ENCODE results near the gene NLE1.
"Not testable (repeated sequence)": the region's sequence is repeated elsewhere in the genome, so short reads cannot be mapped to it uniquely, and the experiment has no call there.

The NLE1 gene

DNA sequence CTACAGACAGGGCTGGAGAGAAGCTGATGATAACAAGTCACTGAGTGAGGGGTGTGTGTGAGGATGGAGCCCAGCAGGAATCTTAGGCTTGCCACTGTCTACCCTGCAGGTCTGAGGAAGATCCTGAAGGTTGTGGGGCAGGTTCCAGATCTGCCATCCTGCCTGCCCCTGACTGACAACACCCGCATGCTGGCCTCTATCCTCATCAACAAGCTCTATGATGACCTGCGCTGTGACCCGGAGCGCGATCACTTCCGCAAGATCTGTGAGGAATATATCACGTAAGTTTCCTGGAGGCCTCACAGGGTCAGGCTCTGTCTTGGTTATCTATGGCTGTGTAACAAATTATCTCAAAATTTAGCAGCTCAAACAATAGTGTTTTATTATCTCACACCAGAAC, 21.8 kb upstream of the NLE1 start:
- in situ Hi-C loops (cut with MboI; ENCODE audit: low sequenced_read_pairs) = no loop called here

DNA sequence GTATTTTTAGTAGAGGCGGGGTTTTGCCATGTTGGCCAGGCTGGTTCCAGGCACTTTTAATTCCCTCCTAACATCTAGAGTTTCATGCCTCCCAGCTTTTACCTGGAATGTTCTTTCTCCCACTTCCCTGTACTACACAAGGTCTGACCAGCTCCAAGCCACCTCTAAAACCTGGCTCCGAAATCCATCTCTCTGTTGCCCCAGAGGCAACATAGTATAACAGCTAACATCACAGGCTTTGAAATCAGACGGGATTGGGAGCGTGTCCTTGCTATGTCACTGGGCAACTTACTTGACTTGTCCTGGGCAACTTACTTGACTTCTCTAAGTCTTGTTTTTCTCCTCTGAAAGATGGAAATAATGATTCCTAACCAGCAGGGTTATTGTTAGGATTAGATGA, 20.7 kb upstream of the NLE1 start:
- in situ Hi-C loops (cut with MboI; ENCODE audit: low sequenced_read_pairs) = no loop called here

DNA sequence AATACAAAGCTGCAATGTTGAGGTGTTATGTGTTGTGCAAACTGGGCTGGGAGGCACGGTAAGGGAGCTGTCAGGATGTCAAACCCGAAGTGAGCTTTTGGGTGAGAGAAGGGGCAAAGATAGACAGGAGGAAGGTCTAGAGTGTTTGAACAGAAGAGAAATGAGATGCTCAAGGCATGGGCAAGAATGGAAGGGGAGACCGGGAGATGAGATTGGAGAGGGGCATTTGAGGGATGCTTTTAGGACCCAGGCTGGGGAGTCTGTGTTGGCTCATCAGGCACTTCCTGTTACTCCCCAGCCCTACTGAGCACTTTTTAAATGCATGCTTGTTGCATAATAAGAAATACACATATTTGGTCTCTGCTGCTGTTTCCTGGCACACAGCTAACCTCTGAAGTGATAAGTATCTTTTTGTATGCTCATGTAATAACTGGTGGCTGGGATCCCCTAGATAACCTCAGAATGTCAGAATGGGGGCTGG, 19.2 kb upstream of the NLE1 start:
- in situ Hi-C loops (cut with MboI; ENCODE audit: low sequenced_read_pairs) = no loop called here

DNA sequence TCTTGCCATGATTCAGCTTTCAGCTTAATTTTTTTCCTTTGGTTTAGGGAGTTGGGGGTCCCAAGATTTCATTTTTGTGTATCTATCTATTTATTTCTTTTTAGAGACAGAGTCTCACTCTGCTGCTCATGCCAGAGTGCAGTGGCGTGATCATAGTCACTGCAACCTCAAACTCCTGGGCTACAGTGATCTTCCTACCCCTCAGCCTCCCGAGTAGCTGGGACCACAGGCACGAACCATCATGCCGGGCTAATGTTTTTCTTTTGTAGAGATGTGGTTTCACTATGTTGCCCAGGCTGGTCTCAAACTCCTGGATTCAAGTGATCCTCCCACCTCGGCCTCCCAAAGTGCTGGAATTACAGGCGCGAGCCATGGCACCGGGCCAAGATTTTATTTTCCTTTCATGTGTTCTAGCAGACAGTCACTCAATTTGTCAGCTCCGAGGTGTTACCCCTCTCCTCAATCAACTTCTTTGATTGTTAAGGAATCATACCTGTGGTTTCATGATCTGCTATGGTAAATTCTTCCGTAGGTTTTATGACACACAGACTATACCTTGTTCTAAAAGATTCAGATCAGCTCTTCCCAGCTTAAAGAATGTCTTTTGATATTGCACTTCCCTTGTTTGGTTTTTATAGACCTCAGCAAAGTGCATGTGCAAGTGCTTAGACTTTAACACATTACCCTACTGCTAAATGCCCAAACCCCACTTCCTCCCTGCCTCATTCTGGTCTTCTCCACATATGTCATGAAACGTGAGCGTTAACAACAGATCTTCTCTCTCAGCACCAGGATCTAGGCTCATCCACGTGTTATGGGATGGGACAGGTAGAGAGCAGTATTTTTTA, 18.5 kb upstream of the NLE1 start:
- in situ Hi-C loops (cut with MboI; ENCODE audit: low sequenced_read_pairs) = no loop called here

DNA sequence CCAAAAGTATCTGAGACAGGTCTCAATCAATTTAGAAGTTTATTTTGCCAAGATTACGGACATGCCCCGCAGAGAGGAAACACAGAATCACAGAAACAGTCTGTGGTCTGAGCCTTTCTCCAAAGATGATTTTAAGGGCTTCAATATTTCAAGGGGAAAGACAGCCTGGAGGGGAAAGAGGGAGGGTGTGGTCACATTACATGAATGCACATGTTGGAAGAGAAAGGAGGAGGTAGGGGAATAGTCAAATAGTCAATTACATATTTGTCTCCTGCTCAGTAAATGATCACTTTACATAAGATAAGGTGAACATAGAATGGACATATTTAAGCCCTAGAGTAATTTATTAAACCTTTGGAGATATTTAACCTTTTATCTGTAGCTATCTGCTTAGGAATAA, 17.8 kb upstream of the NLE1 start:
- in situ Hi-C loops (cut with MboI; ENCODE audit: low sequenced_read_pairs) = no loop called here

DNA sequence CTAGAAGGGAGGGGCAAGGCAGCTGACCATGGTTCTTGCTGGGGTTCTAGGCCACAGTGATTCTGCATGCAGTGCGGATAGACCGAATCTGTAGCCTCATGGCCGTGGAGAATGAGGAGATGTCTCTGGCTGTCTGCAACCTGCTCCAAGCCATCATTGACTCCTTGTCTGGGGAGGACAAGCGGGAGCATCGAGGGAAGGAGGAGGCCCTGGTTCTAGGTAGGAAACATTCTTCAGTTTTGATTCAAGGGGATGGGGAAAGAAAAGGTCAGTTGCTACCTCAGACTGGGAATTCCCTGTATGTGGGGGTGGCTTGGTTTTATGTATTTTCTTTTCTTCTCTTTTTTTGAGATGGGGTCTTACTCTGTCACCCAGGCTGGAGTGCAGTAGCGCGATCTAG, 13.1 kb upstream of the NLE1 start:
- in situ Hi-C loops (cut with MboI; ENCODE audit: low sequenced_read_pairs) = no loop called here

DNA sequence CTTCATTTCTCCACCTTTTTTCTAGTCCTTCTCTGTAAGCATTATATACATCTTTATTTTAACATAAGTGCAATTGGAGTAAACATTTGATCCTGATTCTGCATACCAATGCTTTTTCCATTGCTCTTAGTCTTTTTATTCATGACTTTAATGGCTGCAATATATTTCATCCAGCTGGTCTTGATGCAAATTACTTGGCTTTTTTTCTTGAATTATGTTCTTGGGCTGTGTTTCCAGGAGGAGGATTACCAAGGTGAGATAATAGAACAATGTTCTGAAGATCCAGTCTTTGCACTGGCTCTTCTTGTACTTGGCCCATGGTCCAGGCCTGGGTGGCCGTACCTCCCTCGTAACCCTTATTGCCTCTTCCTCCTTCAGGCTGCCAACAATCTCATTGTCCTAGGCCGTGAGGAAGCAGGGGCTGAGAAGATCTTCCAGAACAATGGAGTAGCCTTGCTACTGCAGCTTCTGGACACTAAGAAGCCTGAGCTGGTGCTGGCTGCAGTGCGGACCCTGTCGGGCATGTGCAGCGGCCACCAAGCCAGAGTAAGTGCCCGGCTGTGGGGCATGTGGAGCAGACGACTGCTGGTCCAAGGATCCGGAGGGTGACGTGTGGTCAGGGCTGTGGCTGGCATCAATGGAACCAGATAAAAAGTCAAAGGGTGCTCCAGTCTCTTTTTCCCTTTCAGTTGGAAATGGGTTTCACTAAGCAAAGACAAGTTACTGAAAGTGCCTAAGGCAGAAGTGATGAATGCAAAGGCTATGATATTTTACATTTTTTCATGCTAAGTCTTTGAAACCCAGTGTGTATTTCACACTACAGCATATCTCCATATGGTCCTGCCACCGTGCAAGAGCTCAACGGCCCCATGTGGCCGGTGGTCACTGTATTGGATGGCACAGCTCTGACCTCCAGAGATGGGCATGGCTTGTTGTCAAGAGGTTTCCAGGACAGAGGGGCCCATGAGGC, 12.4 kb upstream of the NLE1 start:
- in situ Hi-C loops (cut with MboI; ENCODE audit: low sequenced_read_pairs) = no loop called here

DNA sequence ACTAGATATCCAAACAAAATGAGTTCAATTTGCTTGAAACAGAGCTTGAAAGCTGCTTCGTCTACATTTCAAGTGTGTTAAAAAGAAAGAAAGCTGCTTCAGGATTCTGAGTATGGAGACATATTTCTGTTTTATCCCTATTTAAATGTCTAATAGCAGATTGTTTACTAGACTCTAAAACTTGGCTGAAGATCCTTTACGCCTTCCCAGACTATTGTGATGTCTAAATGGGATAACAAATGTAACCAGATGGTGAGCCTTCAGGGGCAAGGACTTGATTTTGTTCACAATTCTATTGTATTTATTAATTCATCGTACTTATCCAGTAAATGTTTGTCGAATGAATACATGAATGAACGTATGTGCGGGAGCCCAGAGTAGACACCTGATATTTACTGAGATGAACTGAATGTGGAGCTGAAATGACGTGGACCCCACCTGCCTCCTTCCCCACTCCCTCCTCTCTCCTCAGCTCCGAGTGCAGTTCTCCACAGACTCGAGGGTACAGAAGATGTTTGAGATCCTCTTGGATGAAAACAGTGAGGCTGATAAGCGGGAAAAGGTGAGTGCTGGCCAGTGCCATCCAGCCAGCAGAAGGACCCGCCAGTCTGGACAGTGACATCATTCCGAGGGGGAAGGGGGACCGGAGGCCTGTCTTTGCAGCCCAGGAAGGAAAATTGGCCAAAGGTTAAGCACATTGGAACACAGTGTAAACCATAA, 10.5 kb upstream of the NLE1 start:
- in situ Hi-C loops (cut with MboI; ENCODE audit: low sequenced_read_pairs) = no loop called here

DNA sequence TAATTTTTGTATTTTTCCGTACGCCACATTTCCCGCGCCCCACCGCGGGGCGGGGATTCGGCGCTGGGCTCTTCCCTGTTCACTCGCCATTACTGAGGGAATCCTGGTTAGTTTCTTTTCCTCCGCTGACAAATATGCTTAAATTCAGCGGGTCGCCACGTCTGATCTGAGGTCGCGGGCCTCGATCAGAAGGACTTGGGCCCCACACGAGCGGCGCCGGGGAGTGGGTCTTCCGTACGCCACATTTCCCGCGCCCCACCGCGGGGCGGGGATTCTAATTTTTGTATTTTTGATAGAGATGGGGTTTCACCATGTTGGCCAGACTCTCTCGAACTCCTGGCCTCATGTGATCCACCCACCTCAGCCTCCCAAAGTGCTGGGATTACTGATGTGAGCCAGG, 9.0 kb upstream of the NLE1 start:
- in situ Hi-C loops (cut with MboI; ENCODE audit: low sequenced_read_pairs) = not testable (repeated sequence)

DNA sequence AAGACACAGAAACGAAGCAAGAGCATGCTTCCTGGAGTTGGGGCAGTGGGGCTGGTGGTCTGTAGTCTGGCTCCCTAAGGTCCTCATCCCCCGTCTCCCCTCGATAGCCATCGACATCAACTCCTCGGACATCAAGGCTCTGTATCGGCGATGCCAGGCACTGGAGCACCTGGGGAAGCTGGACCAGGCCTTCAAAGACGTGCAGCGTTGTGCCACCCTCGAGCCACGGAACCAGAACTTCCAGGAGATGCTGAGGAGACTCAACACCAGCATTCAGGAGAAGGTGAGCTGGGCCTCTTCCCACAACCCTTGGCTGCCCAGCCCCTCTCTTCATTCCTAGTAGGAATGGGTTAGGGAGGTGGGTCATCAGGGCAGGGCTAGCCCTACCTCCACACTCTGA, 7.8 kb upstream of the NLE1 start:
- in situ Hi-C loops (cut with MboI; ENCODE audit: low sequenced_read_pairs) = no loop called here

DNA sequence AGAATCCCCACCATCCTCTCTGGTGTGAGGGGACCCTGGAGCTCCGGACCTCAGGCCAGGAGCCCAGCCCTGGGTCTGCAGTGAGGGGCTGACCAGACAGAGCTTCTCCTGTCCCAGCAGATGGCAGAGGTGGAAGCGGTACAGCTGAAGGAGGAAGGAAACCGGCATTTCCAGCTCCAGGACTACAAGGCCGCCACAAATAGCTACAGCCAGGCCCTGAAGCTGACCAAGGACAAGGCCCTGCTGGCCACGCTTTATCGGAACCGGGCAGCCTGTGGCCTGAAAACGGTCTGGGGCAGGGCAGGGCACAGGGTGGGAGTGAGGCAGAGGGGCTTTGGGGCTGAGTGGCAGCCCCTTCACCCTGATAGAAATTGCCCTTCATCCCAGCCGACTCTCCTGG, 6.0 kb upstream of the NLE1 start:
- in situ Hi-C loops (cut with MboI; ENCODE audit: low sequenced_read_pairs) = no loop called here

DNA sequence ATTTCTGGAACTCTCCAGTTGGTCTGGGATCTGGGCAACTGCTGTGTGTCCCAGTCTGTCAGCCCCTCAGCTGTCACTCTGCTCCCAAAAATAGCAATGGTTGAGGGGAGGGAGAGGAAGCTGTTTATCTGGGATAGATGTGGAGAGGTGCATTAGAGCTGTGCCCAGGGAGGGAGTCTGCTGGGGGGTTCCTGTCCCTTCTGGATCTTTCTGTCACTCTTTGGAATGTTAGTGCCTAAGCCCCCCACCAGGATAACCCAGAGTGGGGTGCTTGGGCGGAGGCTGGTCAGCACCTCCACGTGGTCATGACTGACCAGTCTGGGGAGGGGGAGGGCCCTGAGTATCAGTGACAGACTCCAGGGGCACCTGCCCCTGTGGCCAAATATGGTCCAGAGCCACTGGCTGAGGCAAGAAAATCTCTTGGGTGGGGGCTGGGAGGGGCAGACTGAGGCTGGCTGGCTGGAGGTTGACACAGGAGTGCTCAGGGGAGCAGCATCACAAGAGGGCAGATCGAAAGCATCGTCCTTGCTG, 5.3 kb upstream of the NLE1 start, which contains the start of gene UNC45B:
Gene UNC45B (plus strand): TSS at position 443 of the 531 bp plus-strand sequence. CDS start 447 bp downstream, outside the sequence.
- in situ Hi-C loops (cut with MboI; ENCODE audit: low sequenced_read_pairs) = no loop called here

DNA sequence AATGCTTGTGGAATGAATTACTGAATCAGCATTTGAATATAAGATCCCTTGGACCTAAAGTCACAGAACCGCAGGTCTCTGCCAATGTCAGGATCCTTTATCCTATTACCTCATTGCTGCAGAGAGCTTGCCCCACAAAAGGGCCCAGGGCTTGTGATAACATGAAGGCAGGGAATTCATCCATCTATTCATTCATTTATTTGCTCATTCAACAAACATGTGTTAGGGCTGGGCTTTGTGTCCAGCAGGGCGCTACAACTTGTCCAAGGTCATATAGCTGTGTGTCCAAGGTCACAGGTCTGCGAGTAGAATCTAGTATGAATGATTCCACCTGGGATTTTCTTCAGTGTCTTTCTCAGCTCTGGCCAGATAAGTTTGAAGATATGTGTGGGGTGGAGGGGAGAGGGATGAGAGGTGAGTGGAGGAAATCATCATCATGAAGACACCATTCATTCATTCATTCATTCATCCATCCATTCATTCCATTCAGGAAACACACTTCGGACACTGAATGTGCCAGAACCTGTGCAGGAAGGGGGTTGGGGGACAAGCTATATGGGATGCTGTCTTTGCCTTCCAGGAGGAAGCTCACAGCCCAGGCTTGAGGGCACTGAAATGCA, 4.2 kb upstream of the NLE1 start:
- in situ Hi-C loops (cut with MboI; ENCODE audit: low sequenced_read_pairs) = no loop called here

DNA sequence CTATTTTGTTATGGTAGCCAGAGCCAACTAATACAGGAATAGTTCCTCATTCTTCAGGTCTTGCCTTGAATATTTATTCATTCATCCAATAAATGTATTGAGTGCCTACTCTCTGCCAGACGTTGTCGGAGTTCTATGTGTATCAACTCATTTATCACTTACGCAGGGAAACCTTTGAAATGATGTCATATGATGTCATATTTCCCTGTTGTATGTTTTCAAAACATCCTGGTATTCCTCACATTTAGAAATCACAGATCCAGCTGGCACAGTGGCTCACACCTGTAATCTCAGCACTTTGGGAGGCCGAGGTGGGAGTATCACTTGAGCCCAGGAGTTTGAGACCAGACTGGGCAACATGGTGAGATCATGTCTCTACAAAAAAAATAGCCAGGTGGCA, 2.7 kb upstream of the NLE1 start:
- in situ Hi-C loops (cut with MboI; ENCODE audit: low sequenced_read_pairs) = no loop called here

DNA sequence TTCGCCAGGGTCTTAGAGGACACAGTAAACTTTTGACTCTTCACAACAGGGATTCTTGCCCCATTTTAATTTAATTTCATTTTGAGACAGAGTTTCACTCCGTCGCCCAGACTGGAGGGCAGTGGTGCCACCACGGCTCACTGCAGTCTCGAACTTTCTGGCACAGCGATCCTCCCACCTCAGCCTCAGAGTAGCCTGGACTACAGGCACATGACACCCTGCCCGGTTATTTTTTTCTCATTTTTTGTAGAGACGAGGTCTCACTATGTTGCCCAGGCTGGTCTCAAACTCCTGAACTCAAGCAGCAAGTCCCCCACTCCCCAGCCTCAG, 329 bp upstream of the NLE1 start:
- in situ Hi-C loops (cut with MboI; ENCODE audit: low sequenced_read_pairs) = no loop called here

DNA sequence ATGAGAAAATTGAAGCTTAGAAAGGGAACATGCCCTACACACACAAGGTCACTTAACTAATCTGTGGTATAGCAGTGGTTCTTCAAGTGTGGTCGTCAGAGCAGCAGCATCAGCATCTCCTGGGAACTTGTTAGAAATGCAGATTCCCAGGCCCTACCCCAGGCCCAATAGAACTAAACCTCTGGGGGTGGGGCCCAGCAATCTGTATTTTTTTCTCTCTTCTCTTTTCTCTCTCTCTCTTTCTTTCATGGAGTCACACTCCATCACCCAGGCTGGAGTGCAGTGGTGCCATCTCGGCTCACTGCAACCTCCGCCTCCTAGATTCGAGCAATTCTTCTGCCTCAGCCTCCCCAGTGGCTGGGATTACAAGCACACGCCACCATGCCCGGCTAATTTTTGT, 3.9 kb downstream of the NLE1 start:
- in situ Hi-C loops (cut with MboI; ENCODE audit: low sequenced_read_pairs) = no loop called here

DNA sequence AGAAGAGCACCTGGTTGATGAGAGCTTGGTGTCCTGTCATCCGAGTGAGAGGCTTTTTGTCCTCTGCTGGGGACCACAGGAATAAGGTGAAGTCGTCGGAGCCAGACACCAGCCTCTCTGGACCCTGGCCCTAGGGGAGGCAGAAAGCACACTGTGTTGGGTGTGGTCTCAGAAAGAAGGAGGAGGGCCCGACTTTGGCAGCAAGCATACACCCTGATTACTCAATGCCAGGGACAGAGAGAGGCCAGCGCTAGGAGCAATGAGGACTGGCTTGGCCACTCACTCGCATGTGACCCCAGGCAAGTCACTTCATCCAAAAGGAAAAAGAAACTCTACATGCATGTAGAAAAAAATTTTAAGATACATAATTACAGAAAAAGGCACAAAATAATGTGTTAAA, 6.8 kb downstream of the NLE1 start:
- in situ Hi-C loops (cut with MboI; ENCODE audit: low sequenced_read_pairs) = no loop called here

DNA sequence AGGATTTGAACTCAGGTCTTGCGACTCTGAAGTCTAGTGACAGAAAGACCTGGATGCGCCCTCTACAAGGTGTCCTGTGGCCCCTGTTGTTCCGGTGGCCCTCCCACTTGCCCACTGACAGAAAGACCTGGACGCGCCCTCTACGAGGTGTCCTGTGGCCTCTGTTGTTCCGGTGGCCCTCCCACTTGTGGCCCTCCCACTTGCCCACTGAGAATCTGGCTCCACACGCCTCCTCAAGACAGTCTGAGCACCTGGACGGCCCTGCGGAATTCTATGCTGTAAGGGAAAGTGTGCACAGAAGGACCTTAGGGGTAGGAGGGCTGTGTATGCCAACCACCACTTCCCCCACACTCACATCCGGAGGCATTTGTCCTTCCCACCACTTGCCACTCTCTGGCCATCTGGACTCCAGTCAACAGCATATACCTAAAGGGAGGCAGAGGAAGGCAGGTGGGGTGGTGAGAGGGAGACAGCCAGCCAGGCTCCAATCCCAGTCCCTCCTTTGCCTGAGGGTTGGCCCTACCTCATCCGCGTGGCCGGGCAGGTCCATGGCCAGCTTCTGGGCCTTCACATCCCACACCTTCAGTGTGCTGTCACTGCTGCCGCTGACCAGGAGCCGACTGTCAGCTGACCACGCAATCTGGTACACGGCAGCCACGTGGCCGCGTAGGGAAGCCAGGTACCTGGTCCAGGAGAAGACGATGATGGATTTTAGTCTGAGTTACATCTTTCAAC, 9.1 kb downstream of the NLE1 start:
- in situ Hi-C loops (cut with MboI; ENCODE audit: low sequenced_read_pairs) = no loop called here

DNA sequence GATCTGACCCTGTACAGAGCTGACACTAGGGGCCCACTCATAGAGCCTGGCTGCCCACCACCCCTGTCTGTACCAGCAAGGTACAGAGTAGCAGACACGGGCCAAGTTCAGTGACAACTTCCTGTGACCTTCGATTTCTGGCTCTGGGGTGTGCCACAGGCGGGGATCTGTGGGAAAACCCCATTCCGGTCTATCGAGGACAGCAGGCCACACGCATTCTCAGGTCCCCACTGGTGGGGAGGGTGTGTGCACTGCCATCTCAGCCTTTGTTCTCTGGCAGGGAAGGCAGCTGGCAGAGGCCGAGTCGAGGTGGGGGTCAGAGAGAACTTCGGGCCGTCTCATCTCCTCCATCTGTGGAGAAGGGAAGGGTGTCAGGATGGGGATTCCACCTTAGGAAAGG, 10.0 kb downstream of the NLE1 start:
- in situ Hi-C loops (cut with MboI; ENCODE audit: low sequenced_read_pairs) = no loop called here

DNA sequence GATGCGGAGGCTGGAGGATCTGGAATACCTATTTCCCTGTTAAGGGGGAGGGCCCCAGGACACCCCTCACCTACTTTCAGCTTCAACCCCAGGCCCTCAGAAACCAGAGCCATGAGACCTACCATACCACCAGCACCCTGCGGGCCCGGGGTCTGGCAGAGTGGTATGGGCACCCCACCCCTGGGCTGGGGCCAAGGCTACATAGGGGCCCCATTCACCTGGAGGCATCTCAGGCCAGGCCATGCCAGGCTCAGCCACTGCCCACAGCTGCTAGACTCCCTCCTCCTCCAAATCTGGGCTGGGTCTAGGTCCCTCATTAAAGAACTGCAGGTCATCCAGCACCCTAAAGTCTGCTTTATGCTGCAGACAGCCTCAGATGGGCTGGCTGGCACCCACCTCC, 11.7 kb downstream of the NLE1 start:
- in situ Hi-C loops (cut with MboI; ENCODE audit: low sequenced_read_pairs) = no loop called here
